HCT116 (cell line): ENCODE data around the gene PRKCQ. TPM values are rescaled to one million over a fixed set of nuclear protein-coding genes. Genes with fewer than 3 reads are reported as not detected.

Experiments
- ATAC-seq: fragments of 200-7000 bp; cut with Tn5 transposase; 2 replicates; pipeline ENCODE4 v1.9.1; 2020; ENCODE audit warnings: mild to moderate bottlenecking, moderate library complexity
- BruUV-seq: library from RNA; stranded (reverse); fragments of 400-500 nt; replicated peaks from 2 replicates; lab custom pipeline; 2021; lab: Mats Ljungman, UMichigan
- CTCF ChIA-PET: fragments of 300-600 bp; sonication (Branson Sonifier 250); formaldehyde crosslinking; loops from one replicate; lab custom pipeline; 2021; ENCODE audit warnings: antibody characterized with exemption; lab: Charles Lee
- POLR2A ChIA-PET: fragments of 300-600, 350-600 bp; sonication (Branson Sonifier 250); formaldehyde crosslinking; loops from one replicate; lab custom pipeline; 2021; ENCODE audit warnings: antibody characterized with exemption; lab: Charles Lee
- RAD21 ChIA-PET, 2 experiments: fragments of 300-600 bp; sonication (Branson Sonifier 250); formaldehyde crosslinking; loops; one replicate each; lab custom pipeline; 2023; ENCODE audit warnings: low total read pairs in 2 of 2; ENCODE audit not compliant: uncharacterized antibody in 2 of 2, unreplicated experiment in 2 of 2, low non-redundant PET in 1 of 2; lab: Charles Lee
- DNase-seq: peaks from one replicate; pipeline ENCODE4 v3.0.0-alpha.2; 2010; ENCODE audit warnings: low read depth, low spot score
- H2AFZ ChIP-seq: fragments of 200-600 bp; shearing (Covaris generic), sonication (generic); 2 replicates; pipeline ENCODE4 v1.6.1; 2017; ENCODE audit warnings: low read depth, mixed run types, mixed read lengths, antibody characterized with exemption, low read length; ENCODE audit not compliant: poor library complexity, severe bottlenecking
- H3K27ac ChIP-seq: 2 replicates; pipeline ENCODE4 v1.5.1; 2012; ENCODE audit warnings: low read depth, low read length
- H3K27me3 ChIP-seq: fragments of 200-600 bp; sonication (generic); 2 replicates; pipeline ENCODE4 v1.6.1; 2016; ENCODE audit warnings: mixed run types, low read length, mixed read lengths; ENCODE audit not compliant: insufficient read depth
- H3K36me3 ChIP-seq, 2 experiments: fragments of 200-500 bp in 1 of 2; fragments of 200-600 bp in 1 of 2; sonication (Bioruptor generic) in 1 of 2; sonication (generic) in 1 of 2; 2 replicates each; pipeline versions ENCODE4 v1.5.1 to v1.6.1; 2014 to 2016; ENCODE audit warnings: low read length in 2 of 2, inconsistent platforms in 1 of 2, mixed read lengths in 1 of 2, mixed run types in 1 of 2; ENCODE audit not compliant: insufficient read depth in 2 of 2, control insufficient read depth in 1 of 2
- H3K4me1 ChIP-seq, 2 experiments: fragments of 200-600 bp in 1 of 2; sonication (generic) in 1 of 2; 2 replicates each; pipeline versions ENCODE4 v1.5.1 to v1.6.1; 2012 to 2017; ENCODE audit warnings: low read length in 2 of 2, inconsistent platforms in 1 of 2, mild to moderate bottlenecking in 1 of 2, mixed read lengths in 1 of 2, mixed run types in 1 of 2, moderate library complexity in 1 of 2; ENCODE audit not compliant: insufficient read depth in 2 of 2, control insufficient read depth in 1 of 2
- H3K4me2 ChIP-seq: fragments of 200-600 bp; sonication (generic); 2 replicates; pipeline ENCODE4 v1.6.1; 2017; ENCODE audit warnings: mixed run types, low read length, mixed read lengths
- H3K4me3 ChIP-seq, 2 experiments: fragments of 200-600 bp in 1 of 2; sonication (generic) in 1 of 2; replicated peaks in 1 of 2; 2 replicates each; pipeline ENCODE4 v1.5.1; 2011 to 2016; ENCODE audit warnings: low read length in 2 of 2, control low read depth in 1 of 2, low read depth in 1 of 2, mild to moderate bottlenecking in 1 of 2, mixed read lengths in 1 of 2, mixed run types in 1 of 2
- H3K79me2 ChIP-seq: fragments of 200-600 bp; sonication (generic); 2 replicates; pipeline ENCODE4 v1.6.1; 2017; ENCODE audit warnings: mild to moderate bottlenecking, mixed run types, low read length, moderate library complexity, mixed read lengths; ENCODE audit not compliant: insufficient read depth
- H3K9ac ChIP-seq: fragments of 200-600 bp; sonication (generic); 2 replicates; pipeline ENCODE4 v1.6.1; 2016; ENCODE audit warnings: low read length, mixed read lengths
- H3K9me2 ChIP-seq: fragments of 200-600 bp; sonication (generic), shearing (Covaris generic); 2 replicates; pipeline ENCODE4 v1.6.1; 2017; ENCODE audit warnings: mixed run types, mild to moderate bottlenecking, moderate library complexity; ENCODE audit not compliant: insufficient read depth
- H3K9me3 ChIP-seq, 2 experiments: fragments of 200-500 bp in 1 of 2; fragments of 200-600 bp in 1 of 2; sonication (Bioruptor generic) in 1 of 2; sonication (generic) in 1 of 2; 2 replicates each; pipeline ENCODE4 v1.6.1; 2014 to 2017; ENCODE audit warnings: low read length in 2 of 2, mixed read lengths in 2 of 2, inconsistent platforms in 1 of 2, low read depth in 1 of 2, mild to moderate bottlenecking in 1 of 2, mixed run types in 1 of 2, moderate library complexity in 1 of 2; ENCODE audit not compliant: control insufficient read depth in 1 of 2, insufficient read depth in 1 of 2
- H4K20me1 ChIP-seq: fragments of 200-600 bp; sonication (generic), shearing (Covaris generic); 2 replicates; pipeline ENCODE4 v1.6.1; 2017; ENCODE audit warnings: mixed run types, mild to moderate bottlenecking, moderate library complexity; ENCODE audit not compliant: insufficient read depth
- CBX3 ChIP-seq: IDR thresholded peaks from 2 replicates; pipeline ENCODE4 v1.6.1; 2012; ENCODE audit warnings: low read depth
- ELF1 ChIP-seq: IDR thresholded peaks from 2 replicates; pipeline ENCODE4 v1.6.1; 2012; ENCODE audit warnings: low read depth, borderline replicate concordance
- EZH2phosphoT487 ChIP-seq: fragments of 200-600 bp; IDR thresholded peaks from 2 replicates; pipeline ENCODE4 v1.6.1; 2018; ENCODE audit warnings: antibody characterized with exemption, borderline replicate concordance
- JUND ChIP-seq: IDR thresholded peaks from 2 replicates; pipeline ENCODE4 v1.6.1; 2012
- MAX ChIP-seq: IDR thresholded peaks from 2 replicates; pipeline ENCODE4 v1.6.1; 2012
- POLR2AphosphoS5 ChIP-seq: IDR thresholded peaks from 2 replicates; pipeline ENCODE4 v1.6.1; 2011; ENCODE audit warnings: mild to moderate bottlenecking, low read depth, low read length, moderate library complexity
- SIN3A ChIP-seq: IDR thresholded peaks from 2 replicates; pipeline ENCODE4 v1.6.1; 2012; ENCODE audit warnings: low read depth
- SRF ChIP-seq: IDR thresholded peaks from 2 replicates; pipeline ENCODE4 v1.6.1; 2012; ENCODE audit warnings: low read depth
- TCF7L2 ChIP-seq: IDR thresholded peaks from 2 replicates; pipeline ENCODE4 v1.7.0; 2011; ENCODE audit warnings: borderline replicate concordance, inconsistent platforms; ENCODE audit not compliant: insufficient read depth, insufficient read length; ENCODE audit errors: extremely low read depth
- YY1 ChIP-seq: IDR thresholded peaks from 2 replicates; pipeline ENCODE4 v1.6.1; 2011; ENCODE audit warnings: low read length, low read depth, moderate library complexity, mild to moderate bottlenecking; ENCODE audit not compliant: insufficient replicate concordance; ENCODE audit errors: extremely low read depth
- ZBTB33 ChIP-seq: IDR thresholded peaks from 2 replicates; pipeline ENCODE4 v1.6.1; 2011; ENCODE audit warnings: mild to moderate bottlenecking, low read length, moderate library complexity; ENCODE audit not compliant: insufficient replicate concordance; ENCODE audit errors: extremely low read depth
- ZNF274 ChIP-seq: fragments of 200-500 bp; sonication (Bioruptor generic); IDR thresholded peaks from 2 replicates; pipeline ENCODE4 v1.6.1; 2014; ENCODE audit warnings: mild to moderate bottlenecking, low read depth, low read length, inconsistent platforms
- intact Hi-C: fragments of 100-400 bp; cut with micrococcal nuclease; formaldehyde crosslinking; loops from 2 replicates; pipeline ENCODE4 v1.10.0; 2022
- total RNA-seq: library from RNA; stranded (reverse); gene quantifications from one replicate; pipeline ENCODE4 v1.2.1, GENCODE V29; 2021; ENCODE audit not compliant: unreplicated experiment

PRKCQ gene
- total RNA-seq, 1 experiment from 2014 or later = 0.54 TPM

GRCh38 chr10:6396226-6396625 lies 183.8 kb downstream of the PRKCQ start:
- Histone ChIP-seq H3K9me2 (no peaks in the 10 kb centered on the region), H3K4me3 (no peak overlapping the region), H2AFZ (no peak overlapping the region), H4K20me1 (no peaks in the 10 kb centered on the region), H3K79me2 (no peaks in the 10 kb centered on the region), H3K4me2 (no peak overlapping the region), H3K36me3 (no peaks in the 10 kb centered on the region), H3K9me3 (peaks cover 0 to 3% of the 10 kb centered on the region in 2 experiments; a peak in 1 of 4 replicates), H3K27ac (no peak overlapping the region), H3K27me3 (no peaks in the 10 kb centered on the region)
- no peak for ATAC-seq
- ChIA-PET POLR2A (no interaction called here), CTCF (no interaction called here), RAD21 (no interaction called here)
- no peak for DNase-seq
- TF ChIP-seq TCF7L2 = no peak
- no peak for TF ChIP-seq MAX
- no peak for TF ChIP-seq SIN3A
- no peak for TF ChIP-seq POLR2AphosphoS5
- TF ChIP-seq EZH2phosphoT487 = no peak
- TF ChIP-seq YY1 = no peak
- TF ChIP-seq SRF = no peak
- no peak for TF ChIP-seq JUND
- no peak for TF ChIP-seq CBX3
- TF ChIP-seq ZNF274 = no peak
- TF ChIP-seq ELF1 = no peak
- TF ChIP-seq ZBTB33 = no peak
- TF ChIP-seq, all 23 proteins: peak for 0
- peaks cover 0 to 4% of the 10 kb centered on the region in 2 experiments; a peak in 1 of 4 replicates for H3K4me1 ChIP-seq
- no peak overlapping the region for H3K9ac ChIP-seq
- no TSS peak for BruUV-seq
- intact Hi-C loops = no loop called here
